Activated naive CD4-positive, alpha-beta T cell (primary cell): ENCODE results near the gene CPLX3.

Experiments
- DNase-seq, 4 experiments: peaks; one replicate each; lab custom pipeline; 2025; lab: John Stamatoyannopoulos, UW

The CPLX3 gene

GRCh38 chr15:74802290-74802689 lies 24.1 kb upstream of the CPLX3 start:
- DNase-seq: no peak

GRCh38 chr15:74802862-74803447 lies 23.5 kb upstream of the CPLX3 start:
- DNase-seq: no peak

GRCh38 chr15:74804935-74805334 lies 21.5 kb upstream of the CPLX3 start:
- no peak for DNase-seq

- no peak for DNase-seq
Measured at GRCh38 chr15:74807282-74807681, 19.1 kb upstream of the CPLX3 start.

- no peak for DNase-seq
Measured at GRCh38 chr15:74808078-74808839, 18.2 kb upstream of the CPLX3 start.

GRCh38 chr15:74808840-74809229 lies 17.6 kb upstream of the CPLX3 start:
- DNase-seq: no peak

- DNase-seq: no peak
Measured at GRCh38 chr15:74809242-74809641, 17.2 kb upstream of the CPLX3 start.

GRCh38 chr15:74809956-74810355 lies 16.5 kb upstream of the CPLX3 start:
- no peak for DNase-seq

- no peak for DNase-seq
Measured at GRCh38 chr15:74812533-74812932, 13.9 kb upstream of the CPLX3 start, which contains the start of gene LMAN1L. TSS of gene LMAN1L (plus strand) at chr15:74812835. CDS start at chr15:74812855, 20 bp downstream.

GRCh38 chr15:74815121-74815934 lies 11.1 kb upstream of the CPLX3 start:
- DNase-seq: no peak

- DNase-seq: no peak
Measured at GRCh38 chr15:74815961-74816360, 10.5 kb upstream of the CPLX3 start.

GRCh38 chr15:74816624-74817369 lies 9.6 kb upstream of the CPLX3 start:
- no peak for DNase-seq

- DNase-seq: no peak
Measured at GRCh38 chr15:74817370-74817737, 9.1 kb upstream of the CPLX3 start.

GRCh38 chr15:74820056-74820455 lies 6.4 kb upstream of the CPLX3 start:
- no peak for DNase-seq

- no peak for DNase-seq
Measured at GRCh38 chr15:74821091-74821789, 5.2 kb upstream of the CPLX3 start.

GRCh38 chr15:74821790-74822158 lies 4.7 kb upstream of the CPLX3 start:
- DNase-seq: no peak

GRCh38 chr15:74822233-74822632 lies 4.2 kb upstream of the CPLX3 start:
- no peak for DNase-seq

- no peak for DNase-seq
Measured at GRCh38 chr15:74823324-74823723, 3.1 kb upstream of the CPLX3 start.

- DNase-seq: no peak
Measured at GRCh38 chr15:74824976-74825375, 1.5 kb upstream of the CPLX3 start.

- DNase-seq: no peak
Measured at GRCh38 chr15:74825866-74826265, 561 bp upstream of the CPLX3 start.

GRCh38 chr15:74826921-74827320 lies 494 bp downstream of the CPLX3 start:
- DNase-seq: no peak

GRCh38 chr15:74827614-74828013 lies 1.2 kb downstream of the CPLX3 start:
- DNase-seq: no peak
